HEK293T (cell line): ENCODE measurements around the gene NBEA.

Experiments
- CTCF ChIA-PET: fragments of 350-600 bp; formaldehyde crosslinking; extraction: SDS; loops from one replicate; lab custom pipeline; 2021; ENCODE audit warnings: antibody characterized with exemption, inconsistent platforms; lab: Yijun Ruan, JAX
- POLR2A ChIA-PET: fragments of 350-600 bp; formaldehyde crosslinking; extraction: SDS; loops from one replicate; lab custom pipeline; 2020; ENCODE audit warnings: antibody characterized with exemption, inconsistent platforms; lab: Yijun Ruan, JAX
- DNase-seq: peaks from one replicate; pipeline ENCODE4 v3.0.0; 2012; ENCODE audit warnings: mixed read lengths; ENCODE audit errors: extremely low spot score
- ARNT ChIP-seq: fragments of 450-650 bp; IDR thresholded peaks from 2 replicates; pipeline ENCODE4 v1.6.1; 2017; ENCODE audit warnings: mild to moderate bottlenecking
- BHLHE40 ChIP-seq: fragments of 450-650 bp; IDR thresholded peaks from 2 replicates; pipeline ENCODE4 v1.6.1; 2016; ENCODE audit warnings: mild to moderate bottlenecking, moderate library complexity, borderline replicate concordance
- CTBP1 ChIP-seq: fragments of 450-650 bp; IDR thresholded peaks from 2 replicates; pipeline ENCODE4 v1.6.1; 2016; ENCODE audit warnings: borderline replicate concordance
- ELF4 ChIP-seq: fragments of 450-650 bp; IDR thresholded peaks from 2 replicates; pipeline ENCODE4 v1.6.1; 2017; ENCODE audit warnings: antibody characterized with exemption
- FOXA1 ChIP-seq: fragments of 450-650 bp; IDR thresholded peaks from 2 replicates; pipeline ENCODE4 v1.6.1; 2016; ENCODE audit warnings: mild to moderate bottlenecking
- FOXK2 ChIP-seq: fragments of 450-650 bp; IDR thresholded peaks from 2 replicates; pipeline ENCODE4 v1.6.1; 2016; ENCODE audit warnings: mild to moderate bottlenecking
- FOXM1 ChIP-seq: fragments of 450-650 bp; IDR thresholded peaks from 2 replicates; pipeline ENCODE4 v1.6.1; 2017; ENCODE audit warnings: mild to moderate bottlenecking, borderline replicate concordance
- HDGF ChIP-seq: fragments of 450-650 bp; IDR thresholded peaks from 2 replicates; pipeline ENCODE4 v1.6.1; 2017; ENCODE audit warnings: antibody characterized with exemption, borderline replicate concordance
- L3MBTL2 ChIP-seq: fragments of 450-650 bp; conservative IDR thresholded peaks from 2 replicates; pipeline ENCODE4 v1.6.1; 2016; ENCODE audit warnings: mild to moderate bottlenecking
- LEF1 ChIP-seq: fragments of 450-650 bp; IDR thresholded peaks from 2 replicates; pipeline ENCODE4 v1.6.1; 2017; ENCODE audit warnings: mild to moderate bottlenecking, borderline replicate concordance
- NFRKB ChIP-seq: fragments of 450-650 bp; IDR thresholded peaks from 2 replicates; pipeline ENCODE4 v1.6.1; 2016; ENCODE audit warnings: mild to moderate bottlenecking, moderate library complexity
- PKNOX1 ChIP-seq: fragments of 450-650 bp; IDR thresholded peaks from 2 replicates; pipeline ENCODE4 v1.6.1; 2016
- SP1 ChIP-seq: fragments of 450-650 bp; IDR thresholded peaks from 2 replicates; pipeline ENCODE4 v1.6.1; 2017
- SUZ12 ChIP-seq: fragments of 450-650 bp; IDR thresholded peaks from 2 replicates; pipeline ENCODE4 v1.6.1; 2016; ENCODE audit warnings: mild to moderate bottlenecking
- TARDBP ChIP-seq: fragments of 450-650 bp; IDR thresholded peaks from 2 replicates; pipeline ENCODE4 v1.6.1; 2016
- ZNF384 ChIP-seq: fragments of 450-650 bp; IDR thresholded peaks from 2 replicates; pipeline ENCODE4 v1.6.1; 2016

The NBEA gene

GRCh38 chr13:35600137-35600536, 658.1 kb downstream of the NBEA start:
- TF ChIP-seq SP1 (no peak), HDGF (no peak), L3MBTL2 (no peak), FOXM1 (no peak), FOXK2 (no peak), CTBP1 (no peak), LEF1 (no peak), BHLHE40 (no peak), NFRKB (no peak), ELF4 (no peak), ARNT (no peak), PKNOX1 (no peak), FOXA1 (no peak), TARDBP (no peak), SUZ12 (no peak), ZNF384 (no peak)
- CTCF ChIA-PET = no interaction called here
- no peak for DNase-seq
- POLR2A ChIA-PET = no interaction called here

DNA sequence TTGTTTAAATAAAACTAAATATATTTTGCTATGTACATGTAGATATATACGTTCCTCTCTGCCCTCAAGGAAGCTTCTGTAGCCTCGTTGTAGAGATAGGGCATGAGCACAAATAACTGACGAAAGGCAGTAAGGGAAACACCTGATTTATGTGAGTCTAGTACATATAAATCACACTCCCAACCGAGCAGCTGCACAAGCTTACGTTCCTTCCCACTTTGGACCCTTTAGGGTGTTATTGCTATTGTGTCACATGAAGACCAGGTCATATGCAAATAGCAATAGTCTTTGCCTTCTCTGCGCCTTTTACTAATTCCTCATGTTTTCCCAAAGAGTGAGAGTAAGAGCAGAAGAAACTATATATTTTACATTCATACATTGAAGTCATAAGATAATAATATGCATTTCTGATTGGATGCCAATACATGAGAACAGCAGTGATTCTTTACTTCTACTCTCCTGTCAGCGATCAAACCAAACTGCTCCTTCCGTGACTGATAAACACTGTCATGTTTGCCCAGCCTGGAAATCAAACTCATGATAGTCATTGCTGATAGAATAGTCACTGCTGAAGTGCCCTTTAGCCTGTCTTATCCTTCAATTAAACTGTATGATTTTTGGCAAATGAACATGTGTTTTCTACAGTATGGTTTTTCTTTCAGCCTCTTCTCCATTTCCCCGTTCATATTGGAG, 661.7 kb downstream of the NBEA start:
- ChIA-PET POLR2A (no interaction called here), CTCF (no interaction called here)
- TF ChIP-seq NFRKB (no peak), LEF1 (no peak), L3MBTL2 (no peak), SUZ12 (no peak), BHLHE40 (no peak), FOXK2 (no peak), ZNF384 (no peak), FOXA1 (no peak), TARDBP (no peak), CTBP1 (no peak), ARNT (no peak), FOXM1 (no peak), ELF4 (no peak), SP1 (no peak), HDGF (no peak), PKNOX1 (no peak)
- DNase-seq = no peak

DNA sequence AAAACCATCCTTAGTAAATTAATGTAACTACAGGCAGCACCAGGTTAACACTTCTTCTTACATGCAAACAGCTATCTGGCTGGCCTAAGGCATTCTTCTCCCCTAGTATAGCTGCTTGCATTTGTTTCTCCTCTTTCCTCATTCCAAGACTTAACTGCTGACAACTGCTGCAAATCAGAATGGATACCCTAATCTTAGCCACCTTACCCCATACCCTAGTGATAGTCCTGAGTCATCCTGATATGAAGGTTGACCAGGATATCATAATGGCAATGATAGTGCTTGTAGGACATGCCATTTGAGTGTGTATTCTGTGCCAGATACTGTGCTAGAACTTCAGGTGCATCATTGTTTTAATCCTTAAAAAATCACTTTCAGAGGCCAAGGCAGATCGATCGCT, 672.6 kb downstream of the NBEA start:
- CTCF ChIA-PET = no interaction called here
- POLR2A ChIA-PET = no interaction called here
- no peak for DNase-seq
- no peak for TF ChIP-seq L3MBTL2
- TF ChIP-seq LEF1 = no peak
- no peak for TF ChIP-seq FOXK2
- no peak for TF ChIP-seq FOXA1
- TF ChIP-seq CTBP1 = no peak
- no peak for TF ChIP-seq SUZ12
- TF ChIP-seq SP1 = no peak
- no peak for TF ChIP-seq ARNT
- TF ChIP-seq ZNF384 = no peak
- TF ChIP-seq BHLHE40 = no peak
- TF ChIP-seq ELF4 = no peak
- no peak for TF ChIP-seq FOXM1
- TF ChIP-seq NFRKB = no peak
- TF ChIP-seq TARDBP = no peak
- TF ChIP-seq HDGF = no peak

- DNase-seq = no peak
- CTCF ChIA-PET = no interaction called here
- TF ChIP-seq SUZ12 (no peak), PKNOX1 (no peak), FOXM1 (no peak), HDGF (no peak), SP1 (no peak), CTBP1 (no peak), ZNF384 (no peak), FOXA1 (no peak), TARDBP (no peak), BHLHE40 (no peak), FOXK2 (no peak), ELF4 (no peak), ARNT (no peak), L3MBTL2 (no peak), LEF1 (no peak), NFRKB (no peak)
These were observed 675.4 kb downstream of the NBEA start for GRCh38 chr13:35617420-35617819.

DNA sequence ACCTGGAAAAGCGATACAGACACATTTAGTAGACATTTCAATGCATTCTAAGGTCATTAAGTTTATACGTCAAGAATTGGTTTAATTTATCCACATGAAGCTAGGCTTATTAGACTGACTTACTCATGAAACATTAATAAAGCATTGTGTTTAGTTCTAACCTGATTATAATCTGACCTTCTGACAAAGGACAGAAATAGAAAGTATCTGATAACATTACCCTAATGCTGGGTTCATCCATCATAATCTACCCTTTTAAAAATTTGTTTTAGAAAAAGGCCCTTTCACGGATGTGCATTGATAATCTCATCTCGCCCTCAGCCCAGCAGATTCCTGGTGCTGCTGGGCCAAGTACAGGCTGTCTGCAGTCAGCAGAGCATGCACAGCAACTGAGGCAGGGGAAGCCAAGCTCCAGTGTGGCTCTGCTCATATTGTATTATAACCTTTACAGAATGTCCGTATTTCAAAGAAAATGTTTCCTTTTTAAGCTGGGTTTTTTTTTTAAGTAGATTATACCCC, 676.6 kb downstream of the NBEA start:
- no peak for TF ChIP-seq FOXK2
- TF ChIP-seq NFRKB = no peak
- no peak for TF ChIP-seq FOXM1
- no peak for TF ChIP-seq PKNOX1
- TF ChIP-seq TARDBP = no peak
- no peak for TF ChIP-seq ARNT
- TF ChIP-seq BHLHE40 = no peak
- no peak for TF ChIP-seq L3MBTL2
- TF ChIP-seq ZNF384 = no peak
- POLR2A ChIA-PET = no interaction called here
- no peak for DNase-seq
- CTCF ChIA-PET = no interaction called here

More at GRCh38 chr13:35617420-35617819, 675.4 kb downstream of the NBEA start:
- POLR2A ChIA-PET = no interaction called here
